ENCODE data around the gene ACD.

Gene ACD

DNA sequence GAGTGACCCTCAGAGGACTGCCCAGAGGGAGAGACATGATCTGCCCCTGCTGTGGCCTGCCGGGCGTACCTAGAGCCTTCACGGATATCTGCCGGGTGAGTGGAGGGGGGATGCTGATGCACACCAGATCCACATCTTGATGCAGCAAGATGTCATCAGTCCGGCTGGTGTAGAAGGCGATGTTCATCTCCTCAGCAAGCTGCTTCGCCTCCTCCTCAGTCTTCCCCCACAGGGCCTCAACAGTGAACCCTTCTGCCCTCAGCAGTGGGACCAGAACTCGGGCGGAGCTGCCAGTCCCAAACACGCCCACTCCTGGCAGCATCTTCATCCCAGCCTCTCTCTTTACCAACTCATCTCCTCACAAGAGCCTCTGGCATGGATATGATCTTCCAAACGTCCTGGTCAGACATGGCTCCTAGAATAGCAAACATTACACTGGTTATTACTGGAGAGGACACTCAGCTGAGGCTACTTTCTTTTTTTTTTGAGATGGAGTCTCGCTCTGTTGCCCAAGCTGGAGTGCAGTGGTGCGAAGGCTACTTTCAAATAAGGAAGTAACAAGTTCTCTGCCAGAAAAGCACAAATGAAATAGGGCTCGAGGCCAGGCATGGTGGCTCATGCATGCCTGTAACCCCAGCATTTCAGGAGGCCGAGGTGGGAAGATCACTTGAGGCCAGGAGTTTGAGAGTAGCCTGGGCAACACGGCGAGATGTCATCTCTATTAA is 25.5 kb upstream of the ACD start:
- no peak for DNase-seq
- no peak for TF ChIP-seq GATA1 (IDR thresholded peaks at IDR 0.05; ENCODE audit: low read depth, low read length)
- no peak for TF ChIP-seq POLR2A (IDR thresholded peaks at IDR 0.05; ENCODE audit: low read length)

- TF ChIP-seq GATA1 (IDR thresholded peaks at IDR 0.05; ENCODE audit: low read depth, low read length) (no peak), POLR2A (IDR thresholded peaks at IDR 0.05; ENCODE audit: low read length) (no peak)
- no peak for DNase-seq
Measured at GRCh38 chr16:67683767-67684166, 23.7 kb upstream of the ACD start.

- no peak for DNase-seq
- TF ChIP-seq GATA1 (IDR thresholded peaks at IDR 0.05; ENCODE audit: low read depth, low read length) (no peak), POLR2A (IDR thresholded peaks at IDR 0.05; ENCODE audit: low read length) (no peak)
Measured at GRCh38 chr16:67679935-67680897, 20.2 kb upstream of the ACD start.

DNA sequence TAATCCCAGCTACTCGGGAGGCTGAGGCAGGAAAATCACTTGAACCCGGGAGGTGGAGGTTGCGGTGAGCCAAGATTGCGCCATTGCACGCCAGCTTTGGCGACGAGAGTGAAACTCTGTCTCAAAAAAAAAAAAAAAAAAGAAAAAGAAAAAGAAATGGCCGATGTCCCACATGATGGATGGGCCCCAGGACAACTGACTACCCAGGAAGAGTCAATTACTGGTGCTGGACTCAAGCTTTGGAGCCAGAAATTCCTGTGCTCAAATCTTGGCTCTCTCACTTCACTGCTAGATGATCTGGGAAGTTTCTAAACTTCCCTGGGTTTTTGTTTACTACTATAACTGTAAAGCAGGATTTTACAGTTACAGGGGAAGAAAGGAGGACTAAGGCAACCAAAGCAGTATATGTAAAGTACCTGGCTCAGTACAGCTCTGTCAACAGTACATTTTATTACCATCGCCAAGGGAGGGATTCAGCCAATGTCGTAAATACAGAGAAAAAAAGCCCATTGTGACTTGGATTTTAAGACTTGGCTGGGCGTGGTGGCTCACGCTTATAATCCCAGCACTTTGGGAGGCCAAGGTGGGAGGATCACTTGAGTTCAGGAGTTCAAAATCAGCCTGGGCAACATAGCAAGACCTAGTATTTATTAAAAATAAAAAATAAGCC is 18.4 kb upstream of the ACD start:
- TF ChIP-seq POLR2A (IDR thresholded peaks at IDR 0.05; ENCODE audit: low read length) (no peak), GATA1 (IDR thresholded peaks at IDR 0.05; ENCODE audit: low read depth, low read length) (no peak)
- no peak for DNase-seq

- TF ChIP-seq GATA1 (IDR thresholded peaks at IDR 0.05; ENCODE audit: low read depth, low read length) = no peak
- TF ChIP-seq POLR2A (IDR thresholded peaks at IDR 0.05; ENCODE audit: low read length) = no peak
- no peak for DNase-seq
Measured at GRCh38 chr16:67677712-67678111, 17.7 kb upstream of the ACD start.

GRCh38 chr16:67676939-67677338 is 16.9 kb upstream of the ACD start:
- TF ChIP-seq GATA1 (IDR thresholded peaks at IDR 0.05; ENCODE audit: low read depth, low read length) = no peak
- TF ChIP-seq POLR2A (IDR thresholded peaks at IDR 0.05; ENCODE audit: low read length) = no peak
- no peak for DNase-seq

GRCh38 chr16:67676516-67676915 is 16.5 kb upstream of the ACD start:
- no peak for DNase-seq
- TF ChIP-seq GATA1 (IDR thresholded peaks at IDR 0.05; ENCODE audit: low read depth, low read length) = no peak
- TF ChIP-seq POLR2A (IDR thresholded peaks at IDR 0.05; ENCODE audit: low read length) = no peak

DNA sequence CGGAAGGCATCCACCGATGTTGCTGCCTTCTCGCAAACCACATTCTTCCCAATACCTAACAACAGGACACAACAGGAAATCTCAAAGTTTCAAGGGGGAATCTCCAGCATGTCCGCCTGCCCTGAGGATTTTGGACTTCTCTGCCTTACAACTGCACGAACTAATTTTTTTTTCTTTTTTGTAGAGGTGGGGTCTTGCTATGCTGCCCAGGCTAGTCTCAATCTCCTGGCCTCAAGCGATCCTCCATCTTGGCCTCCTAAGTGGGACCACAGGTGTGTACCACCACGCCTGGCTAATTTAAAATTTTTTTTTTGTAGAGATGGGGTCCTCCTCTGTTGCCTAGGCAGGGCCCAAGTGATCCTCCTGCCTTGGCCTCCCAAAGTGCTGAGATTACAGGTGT is 15.9 kb upstream of the ACD start:
- TF ChIP-seq POLR2A (IDR thresholded peaks at IDR 0.05; ENCODE audit: low read length) (no peak), GATA1 (IDR thresholded peaks at IDR 0.05; ENCODE audit: low read depth, low read length) (no peak)
- DNase-seq = no peak

DNA sequence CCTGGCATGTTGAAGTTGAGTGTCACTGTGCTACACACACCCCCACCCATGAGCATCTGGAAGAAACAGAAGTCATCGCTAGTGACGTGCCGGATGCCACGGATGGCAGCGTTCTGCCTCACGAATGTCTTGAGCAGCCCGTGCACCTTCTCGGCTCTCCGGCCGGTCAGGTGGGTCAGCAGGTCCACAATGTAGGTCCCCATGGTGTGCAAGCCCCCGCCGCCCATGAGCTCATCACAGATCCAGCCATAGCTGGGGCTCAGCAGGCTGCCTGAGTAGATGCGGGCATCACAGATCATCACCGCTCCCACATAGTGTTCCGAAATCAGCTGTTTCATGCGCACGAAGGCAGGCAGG is 15.5 kb upstream of the ACD start:
- TF ChIP-seq POLR2A (IDR thresholded peaks at IDR 0.05; ENCODE audit: low read length) (no peak), GATA1 (IDR thresholded peaks at IDR 0.05; ENCODE audit: low read depth, low read length) (no peak)
- DNase-seq = no peak

DNA sequence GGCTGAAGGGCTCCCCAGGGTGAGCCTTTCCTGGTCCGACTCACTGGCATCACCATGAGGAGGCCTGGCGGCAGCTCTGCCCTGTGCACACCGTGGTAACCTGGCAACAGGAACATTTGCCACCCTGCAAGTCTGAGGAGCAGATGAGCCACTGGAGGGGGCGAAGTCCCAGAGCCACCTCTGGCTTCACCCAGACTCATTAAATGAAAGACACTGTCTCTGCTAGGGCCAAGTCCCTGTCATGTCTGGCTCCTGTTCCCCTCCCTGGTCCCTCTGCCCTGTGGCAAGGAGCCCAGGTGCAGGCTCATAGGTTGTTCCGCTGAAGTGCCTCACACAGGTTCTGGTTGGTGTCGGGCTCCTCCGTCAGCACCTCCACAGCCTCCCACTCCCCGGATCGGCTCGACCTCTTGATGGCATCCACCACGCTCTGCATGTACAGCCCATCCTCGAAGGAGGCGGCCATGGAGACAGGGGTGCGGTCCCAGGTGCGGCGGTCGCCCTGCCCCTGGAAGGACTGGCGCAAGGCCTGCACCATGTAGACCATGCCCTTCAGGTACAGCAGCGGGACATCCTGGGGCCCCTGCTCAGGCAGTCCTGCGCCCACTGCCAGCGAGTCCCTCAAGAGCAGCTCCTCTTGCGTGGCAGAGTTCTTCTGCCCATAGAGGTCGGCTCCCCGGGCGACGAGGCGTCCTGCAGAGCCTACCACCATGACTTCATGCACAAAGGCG is 15.0 kb upstream of the ACD start:
- DNase-seq = no peak
- TF ChIP-seq GATA1 (IDR thresholded peaks at IDR 0.05; ENCODE audit: low read depth, low read length) (no peak), POLR2A (IDR thresholded peaks at IDR 0.05; ENCODE audit: low read length) (no peak)

DNA sequence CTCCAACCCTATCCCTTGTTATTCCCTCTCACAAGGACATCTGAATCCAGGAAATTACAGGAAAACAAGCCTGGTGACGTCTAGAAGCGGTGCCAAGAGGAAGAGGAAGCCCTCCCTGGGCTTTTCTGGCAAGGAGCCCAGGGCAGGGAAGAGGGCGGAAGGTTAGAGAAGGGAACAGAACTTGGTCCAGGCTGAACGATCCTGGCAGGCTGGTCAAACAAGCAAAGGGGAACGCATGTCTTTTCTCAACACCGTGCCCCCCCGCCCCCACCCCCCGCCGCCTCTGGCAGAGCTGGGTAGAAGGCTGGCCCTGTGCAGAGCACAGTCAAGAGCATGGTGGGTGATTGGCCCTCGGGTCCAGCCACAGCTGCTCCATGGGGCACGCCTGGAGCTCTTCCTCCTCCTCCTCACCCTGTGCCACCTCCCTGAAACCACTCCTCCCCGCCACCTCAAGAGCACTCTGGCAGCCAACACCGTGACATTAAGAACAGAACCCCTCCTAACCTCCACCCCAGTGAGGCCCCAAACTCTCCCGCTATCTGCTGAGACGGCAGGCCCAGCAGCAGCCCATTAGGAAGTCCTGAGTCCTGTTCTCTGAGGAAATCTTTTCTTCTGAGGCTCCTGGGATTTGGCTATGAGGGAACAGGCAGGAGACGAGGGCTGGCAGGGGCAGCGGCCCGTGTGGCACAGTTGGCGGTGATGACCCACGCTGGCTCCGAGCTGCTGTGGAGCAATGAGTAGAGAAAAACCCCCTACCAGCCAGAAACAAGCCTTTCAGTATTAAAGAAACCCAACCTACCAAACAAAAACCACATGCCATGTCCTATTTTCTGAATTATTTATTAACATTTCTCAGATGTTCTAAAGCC is 13.9 kb upstream of the ACD start:
- no peak for TF ChIP-seq POLR2A (IDR thresholded peaks at IDR 0.05; ENCODE audit: low read length)
- no peak for TF ChIP-seq GATA1 (IDR thresholded peaks at IDR 0.05; ENCODE audit: low read depth, low read length)
- peak; percentile 26 to 53 for DNase-seq

GRCh38 chr16:67672739-67673662 is 12.9 kb upstream of the ACD start:
- TF ChIP-seq GATA1 (IDR thresholded peaks at IDR 0.05; ENCODE audit: low read depth, low read length) (no peak), POLR2A (IDR thresholded peaks at IDR 0.05; ENCODE audit: low read length) (no peak)
- peak; percentile 69 to 85 for DNase-seq

Measured in erythroblast (primary cell).